Kasumi-1 (cell line): ENCODE data around the gene NDUFA11.
A peak's percentile ranks its signal among the peaks of the same experiment; 100 is the strongest.

ENCODE experiments used
- DNase-seq, 2 experiments: peaks; one replicate each; lab custom pipeline; 2025; lab: John Stamatoyannopoulos, UW

The NDUFA11 gene

DNA sequence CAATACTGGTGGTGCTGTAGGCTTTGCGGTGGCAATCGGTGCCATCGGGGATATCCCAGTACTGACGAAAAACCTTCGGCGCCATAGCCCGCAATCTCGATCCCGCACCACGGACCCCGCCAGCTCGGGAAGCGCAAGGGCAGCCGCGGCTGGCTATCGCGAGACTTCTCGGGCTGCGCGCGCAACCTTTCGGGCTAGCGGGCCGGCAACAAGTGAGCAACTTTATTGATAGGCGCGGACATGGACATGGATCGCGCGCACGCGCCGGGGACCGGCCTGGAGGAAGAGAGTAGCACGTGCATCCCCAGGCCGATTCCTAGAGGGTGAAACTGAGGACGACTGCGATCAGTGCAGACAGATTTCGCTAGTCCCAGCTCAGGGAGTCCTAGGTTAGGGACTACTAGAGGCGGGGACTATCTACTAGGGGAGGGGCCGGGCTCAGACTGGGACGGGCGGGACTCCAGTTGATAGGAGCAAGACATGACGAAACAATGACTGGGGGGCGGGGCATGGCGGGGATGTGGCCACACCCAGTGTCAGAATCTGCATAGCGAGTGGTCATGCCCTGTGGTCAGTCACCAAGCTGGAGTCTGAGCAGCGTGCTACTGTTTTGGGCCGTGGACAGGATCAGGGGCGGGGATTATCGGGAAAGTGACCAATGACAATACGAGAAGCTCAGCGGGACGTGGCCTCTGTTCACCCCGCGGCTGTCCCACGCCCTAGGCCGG is at the start of gene NDUFA11:
Gene NDUFA11 (minus strand): TSS at position 167 of the 728 bp plus-strand sequence. CDS start 82 bp downstream, at position 85.
- peak; percentile 96 to 97 for DNase-seq

DNA sequence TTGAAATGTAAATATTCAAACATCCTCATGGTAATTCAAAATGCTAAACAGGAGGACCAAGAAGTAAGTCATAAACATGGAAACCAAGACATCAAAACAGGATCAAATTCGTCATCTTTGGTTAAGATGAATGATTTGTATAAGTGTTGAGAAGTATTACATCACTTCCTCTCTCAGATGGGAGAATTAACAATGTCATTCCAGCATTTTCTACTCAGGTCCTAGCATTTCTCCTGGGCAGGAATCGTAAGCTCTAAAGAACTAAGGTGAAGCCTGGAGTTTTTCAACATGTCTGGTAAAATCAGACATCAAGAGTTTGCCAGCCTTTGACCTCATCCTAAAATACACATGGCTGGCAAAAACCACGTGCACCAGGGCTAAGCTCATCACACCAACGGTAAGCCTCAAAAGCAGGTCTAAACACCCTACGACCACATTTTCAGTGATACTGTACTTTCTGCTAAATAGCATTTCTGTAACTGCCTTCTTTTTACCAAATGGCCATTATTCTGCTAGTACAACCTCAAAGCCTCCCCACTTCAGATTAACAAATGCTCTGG is 49.5 kb upstream of the NDUFA11 start:
- no peak for DNase-seq

DNA sequence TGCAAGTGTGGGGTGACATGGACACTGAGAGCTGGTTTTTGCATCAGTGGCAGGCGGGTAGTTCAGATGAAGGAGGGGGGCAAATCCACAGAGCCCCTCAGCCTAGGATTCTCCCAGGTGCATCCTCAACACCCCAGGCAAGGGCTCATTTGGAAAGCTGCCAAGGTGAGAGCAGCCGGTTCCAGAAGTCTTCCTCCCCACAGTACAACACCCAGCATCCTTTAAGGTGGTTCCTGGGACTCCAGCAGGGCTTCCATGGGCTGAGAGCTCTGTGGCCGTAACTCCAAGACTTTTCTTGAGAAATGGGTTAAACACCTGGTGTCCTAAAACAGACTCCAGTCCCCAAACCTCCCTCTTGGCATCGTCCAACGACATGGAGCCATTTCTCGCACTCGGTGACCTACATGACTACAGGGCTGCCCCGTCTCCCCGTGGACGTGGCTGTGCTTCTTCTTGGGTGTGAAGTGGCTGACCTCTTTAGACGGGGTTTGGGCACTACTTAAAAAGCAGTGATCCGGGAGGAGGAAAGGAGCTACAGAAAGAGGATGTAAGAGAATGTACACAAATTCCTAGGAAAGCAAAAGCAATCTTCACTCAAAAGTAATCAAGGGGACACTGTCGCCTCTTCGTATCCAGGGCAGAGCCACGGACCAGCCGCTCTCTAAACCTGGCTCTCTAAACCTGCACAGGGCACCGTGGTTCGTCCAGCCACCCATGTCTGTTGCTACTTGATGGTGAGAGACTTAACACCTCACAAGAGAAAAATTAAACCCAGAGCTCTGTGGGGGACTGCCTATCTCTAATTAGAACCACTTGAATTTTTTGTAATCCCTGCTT is 48.8 kb upstream of the NDUFA11 start:
- DNase-seq: no peak

DNA sequence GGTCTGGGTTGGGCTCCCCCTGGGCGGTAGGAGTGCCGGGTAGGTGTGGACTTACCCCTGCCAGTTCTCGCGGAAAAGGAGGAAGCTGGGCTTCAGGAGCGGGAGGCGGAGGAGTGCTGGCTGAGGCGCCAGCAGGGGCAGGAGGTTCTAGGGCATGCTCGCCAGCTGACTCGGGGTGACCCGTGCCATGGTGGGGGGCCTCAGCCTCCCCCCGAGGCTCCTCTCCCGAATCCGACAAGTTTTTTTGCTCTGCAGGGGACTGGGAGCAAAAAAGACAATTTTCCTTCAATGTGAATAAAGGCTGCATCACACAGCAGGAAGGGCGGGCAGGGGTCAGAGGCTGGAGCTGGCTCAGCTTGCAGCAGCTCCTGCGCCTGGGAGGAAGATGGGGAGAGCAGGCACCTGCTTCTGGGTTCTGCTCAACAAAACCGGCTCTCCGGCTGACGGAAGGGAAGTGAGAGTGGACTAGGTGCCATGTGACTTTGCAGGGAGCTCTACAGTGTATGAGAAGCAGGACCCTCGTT is 47.8 kb upstream of the NDUFA11 start:
- no peak for DNase-seq

DNA sequence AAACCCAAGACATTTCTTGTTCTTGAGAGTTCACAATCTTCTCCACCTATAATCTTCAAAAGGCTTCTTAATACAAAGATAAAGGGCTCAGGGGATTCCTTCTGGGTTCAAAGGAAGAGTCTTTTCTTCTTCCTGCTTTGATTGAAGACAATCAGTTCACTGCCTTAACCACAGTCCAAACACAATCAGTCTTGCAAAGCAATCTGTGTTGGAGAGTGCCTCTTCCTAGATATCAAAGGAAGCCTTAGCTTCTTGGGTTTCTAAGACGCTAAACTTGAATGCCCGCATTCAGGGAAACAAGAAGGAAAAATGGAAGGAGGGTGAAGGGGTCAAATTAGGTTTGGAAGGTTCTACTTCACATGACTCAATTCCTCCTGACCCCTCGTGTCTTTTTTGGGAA is 47.2 kb upstream of the NDUFA11 start:
- DNase-seq: no peak

DNA sequence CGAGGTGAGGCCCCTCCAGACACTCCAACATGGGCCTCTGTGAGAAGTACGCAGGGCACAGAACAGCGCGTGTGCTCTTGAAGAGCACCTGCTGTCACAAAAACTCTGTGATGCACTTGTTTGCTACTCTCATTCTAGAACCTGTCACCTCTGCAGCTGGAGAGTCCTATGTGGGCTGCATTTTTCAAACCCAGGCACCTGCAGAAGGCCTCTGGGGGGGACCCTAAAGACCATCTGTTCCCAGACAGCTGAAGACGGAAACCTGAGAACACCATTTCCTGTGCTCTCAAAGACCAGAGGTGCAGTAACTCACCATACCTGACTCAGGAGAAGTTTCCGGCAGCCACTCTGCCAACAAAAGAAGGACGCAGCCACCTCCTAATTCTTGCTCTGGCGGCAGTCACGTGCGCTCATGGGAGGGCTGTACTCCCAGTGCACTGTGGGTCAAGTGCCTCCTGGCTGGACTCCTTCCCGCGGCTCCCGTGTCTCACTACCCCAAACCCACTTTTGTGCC is 46.3 kb upstream of the NDUFA11 start:
- no peak for DNase-seq

DNA sequence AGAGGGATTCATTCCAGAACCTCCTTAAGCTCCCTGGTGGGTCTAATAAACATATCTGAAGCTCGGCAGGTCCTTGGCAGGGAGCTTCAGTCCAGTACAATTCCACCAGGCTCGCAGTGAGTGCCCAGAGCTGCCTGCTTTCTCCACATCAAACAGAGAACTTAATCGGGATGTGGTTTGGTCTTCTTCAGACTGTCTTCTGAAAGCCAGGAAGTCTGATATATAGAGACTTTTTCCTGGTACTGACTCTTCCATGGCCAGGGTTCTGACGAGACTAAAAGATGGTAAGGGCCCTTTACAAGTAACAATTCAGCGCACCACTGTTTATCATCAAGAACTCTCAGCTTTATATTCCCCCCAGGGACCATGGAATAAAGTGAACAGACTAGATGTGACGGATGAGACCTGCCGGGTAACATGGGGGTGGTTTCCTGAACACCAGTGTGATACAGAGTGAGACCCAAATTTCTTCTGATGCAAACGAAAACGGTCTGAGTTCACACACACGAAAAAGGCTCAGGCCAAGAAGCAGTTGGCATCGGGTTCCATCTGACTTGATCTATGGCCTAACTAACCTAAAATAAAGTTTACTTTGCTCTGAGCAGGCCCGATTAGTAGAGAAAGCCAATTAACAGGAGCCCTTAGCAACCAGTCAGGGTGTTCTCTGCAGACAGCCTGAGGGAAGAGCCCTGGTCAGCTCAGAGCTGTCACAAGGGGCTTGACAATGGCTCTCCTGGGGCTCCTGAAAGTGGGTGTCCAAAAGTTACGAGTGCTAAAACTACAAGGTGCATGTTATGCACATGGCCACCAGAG is 45.4 kb upstream of the NDUFA11 start:
- DNase-seq: no peak

DNA sequence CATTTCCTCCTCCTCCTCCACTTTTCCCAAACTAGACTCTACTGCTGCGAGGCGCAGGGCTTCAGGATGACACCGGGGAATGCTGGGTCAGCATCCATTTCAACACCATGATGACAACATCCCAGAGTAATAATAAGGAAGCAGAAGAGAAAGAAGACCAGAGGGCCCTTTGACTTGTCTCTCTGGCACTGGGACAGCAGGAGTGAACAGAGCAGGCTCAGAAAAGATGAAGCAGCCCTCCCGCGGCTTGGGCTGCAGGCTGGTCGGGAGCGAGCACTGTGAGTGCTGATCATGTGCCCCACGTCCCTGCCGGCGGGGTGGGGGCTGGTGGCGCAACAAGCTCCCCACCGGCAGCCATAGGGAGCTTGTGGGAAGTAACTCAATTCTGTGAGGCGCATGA is 43.8 kb upstream of the NDUFA11 start:
- DNase-seq: no peak

DNA sequence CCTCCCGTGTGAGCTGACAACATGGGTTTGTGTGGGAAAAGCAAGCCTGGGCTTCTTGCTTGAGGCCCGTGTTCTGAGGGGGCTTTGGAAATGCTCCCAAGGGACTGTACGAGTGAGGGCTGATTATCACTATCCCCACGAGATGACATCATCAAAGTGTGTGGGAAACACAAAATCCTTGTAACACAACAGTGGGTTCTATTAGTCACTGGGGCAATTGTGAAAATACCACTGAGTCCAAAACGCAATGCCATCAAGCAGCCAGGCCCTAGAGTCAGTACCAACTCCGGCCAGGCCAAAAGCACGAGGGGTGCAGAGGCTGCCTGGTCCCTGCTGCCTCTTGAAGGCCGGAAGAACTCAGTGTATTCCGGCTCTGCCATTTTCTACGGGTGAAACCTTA is 40.0 kb upstream of the NDUFA11 start:
- no peak for DNase-seq

DNA sequence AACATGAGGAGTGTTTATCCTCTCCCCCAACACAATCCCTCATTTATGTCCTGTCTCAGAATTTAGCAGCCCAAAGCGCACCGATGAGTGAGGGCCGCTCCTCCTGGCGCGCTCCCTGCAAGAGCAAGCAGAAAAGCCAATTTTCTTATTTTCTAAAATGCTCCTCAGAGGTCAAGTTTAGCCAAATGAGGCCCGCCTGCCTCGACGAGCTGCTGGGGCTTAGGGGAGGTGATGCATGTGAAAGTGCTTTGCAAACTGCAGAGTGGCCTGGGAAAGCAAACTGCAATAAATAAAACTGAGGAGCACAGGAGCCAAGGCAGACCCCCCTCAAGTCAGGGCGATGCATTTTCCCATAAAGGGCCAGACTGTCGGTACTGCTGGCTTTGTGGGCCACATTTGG is 39.5 kb upstream of the NDUFA11 start:
- no peak for DNase-seq

DNA sequence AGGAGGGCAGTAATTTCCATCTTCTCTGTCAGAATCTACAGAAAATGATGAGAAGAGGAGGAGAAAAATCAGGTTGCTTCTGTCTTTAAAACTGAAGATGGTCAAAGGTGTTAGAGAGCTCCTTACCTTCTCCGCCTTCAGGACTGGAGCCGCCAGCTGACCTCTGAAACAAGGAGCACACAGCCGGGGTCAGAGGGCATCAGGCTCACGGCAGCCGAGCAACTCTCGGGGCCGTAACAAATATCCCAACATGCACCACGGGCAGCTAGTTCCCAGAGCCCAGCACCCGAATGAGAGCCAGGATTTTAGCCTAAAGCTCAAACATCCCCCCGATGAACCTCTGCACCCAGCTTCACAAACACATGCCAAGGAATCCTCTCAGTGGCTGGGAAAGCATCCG is 38.1 kb upstream of the NDUFA11 start:
- DNase-seq: no peak

DNA sequence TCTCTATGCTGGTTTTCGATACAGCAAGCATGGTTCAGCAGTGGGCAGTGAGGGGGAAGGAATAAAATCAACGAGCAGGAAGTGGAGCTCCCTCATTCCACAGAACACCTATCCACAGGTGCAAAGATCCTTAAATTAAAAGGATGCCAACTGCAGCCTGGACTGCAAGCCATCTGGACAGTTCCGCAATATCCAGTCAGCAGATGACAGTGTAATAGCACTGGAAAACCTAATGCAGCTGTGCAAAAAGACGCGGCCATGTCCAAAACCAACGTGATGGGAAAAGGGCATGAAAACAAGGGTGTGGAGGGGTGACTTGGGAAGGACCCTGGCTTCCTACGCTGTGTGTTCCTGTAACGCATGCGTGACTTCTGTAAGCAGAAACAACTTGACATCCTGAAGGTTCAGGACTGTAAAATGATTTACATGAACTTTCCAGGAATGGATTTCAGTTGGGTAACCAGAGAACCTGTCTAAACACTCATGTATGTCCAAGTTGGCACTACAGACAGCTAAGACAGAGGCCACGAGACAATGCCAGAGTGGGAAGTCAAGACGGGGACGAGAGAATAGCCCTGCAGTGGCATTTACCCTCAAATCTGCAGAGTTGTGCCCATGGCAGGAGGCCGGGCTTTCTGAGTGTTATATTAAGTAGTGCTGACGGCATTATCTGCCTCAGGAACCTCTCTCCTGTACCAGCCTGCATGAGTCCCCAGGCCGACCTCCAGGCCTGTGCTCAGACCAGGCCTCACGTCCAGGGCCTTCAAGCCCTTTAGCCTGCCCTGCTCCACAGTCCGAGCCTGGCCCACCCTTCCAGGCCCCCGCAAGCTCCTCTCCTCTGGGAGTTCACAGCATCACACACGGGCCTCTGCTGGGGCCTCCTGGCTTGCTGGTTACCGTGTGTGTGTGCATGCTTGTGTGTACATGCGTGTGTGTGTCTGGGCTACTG is 36.9 kb upstream of the NDUFA11 start:
- DNase-seq: no peak

DNA sequence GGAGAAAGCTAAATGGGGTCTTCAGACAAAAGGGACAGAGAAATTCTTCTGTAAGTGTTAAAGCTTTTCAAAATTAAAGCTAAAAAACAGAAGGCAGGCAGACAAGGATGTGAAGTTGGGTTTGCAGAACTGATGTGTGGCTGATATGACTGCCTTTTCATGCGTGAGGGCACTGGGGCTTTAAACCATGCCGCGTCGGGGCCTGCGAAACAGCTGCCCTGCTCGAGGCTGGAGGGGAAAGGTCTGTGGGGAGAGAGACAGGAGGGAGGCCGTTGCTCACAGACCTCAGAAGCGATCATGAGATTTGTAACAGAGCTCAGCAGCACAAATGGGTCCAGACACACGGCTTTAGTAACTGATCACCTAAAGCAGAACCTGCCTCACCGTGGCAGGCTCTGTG is 34.0 kb upstream of the NDUFA11 start:
- no peak for DNase-seq

DNA sequence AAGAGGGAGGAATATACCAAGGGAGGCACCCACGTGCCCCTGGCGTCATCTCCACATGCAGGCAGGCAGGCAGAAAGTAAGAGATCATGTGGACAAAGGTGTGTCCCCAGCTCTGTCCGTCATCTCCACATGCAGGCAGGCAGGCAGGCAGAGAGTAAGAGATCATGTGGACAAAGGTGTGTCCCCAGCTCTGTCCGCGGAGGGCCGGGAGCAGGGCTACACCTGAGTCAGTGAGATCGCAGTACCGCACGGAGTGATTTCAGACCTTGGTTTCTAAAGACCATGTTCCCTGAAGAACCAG is 32.7 kb upstream of the NDUFA11 start:
- DNase-seq: no peak

DNA sequence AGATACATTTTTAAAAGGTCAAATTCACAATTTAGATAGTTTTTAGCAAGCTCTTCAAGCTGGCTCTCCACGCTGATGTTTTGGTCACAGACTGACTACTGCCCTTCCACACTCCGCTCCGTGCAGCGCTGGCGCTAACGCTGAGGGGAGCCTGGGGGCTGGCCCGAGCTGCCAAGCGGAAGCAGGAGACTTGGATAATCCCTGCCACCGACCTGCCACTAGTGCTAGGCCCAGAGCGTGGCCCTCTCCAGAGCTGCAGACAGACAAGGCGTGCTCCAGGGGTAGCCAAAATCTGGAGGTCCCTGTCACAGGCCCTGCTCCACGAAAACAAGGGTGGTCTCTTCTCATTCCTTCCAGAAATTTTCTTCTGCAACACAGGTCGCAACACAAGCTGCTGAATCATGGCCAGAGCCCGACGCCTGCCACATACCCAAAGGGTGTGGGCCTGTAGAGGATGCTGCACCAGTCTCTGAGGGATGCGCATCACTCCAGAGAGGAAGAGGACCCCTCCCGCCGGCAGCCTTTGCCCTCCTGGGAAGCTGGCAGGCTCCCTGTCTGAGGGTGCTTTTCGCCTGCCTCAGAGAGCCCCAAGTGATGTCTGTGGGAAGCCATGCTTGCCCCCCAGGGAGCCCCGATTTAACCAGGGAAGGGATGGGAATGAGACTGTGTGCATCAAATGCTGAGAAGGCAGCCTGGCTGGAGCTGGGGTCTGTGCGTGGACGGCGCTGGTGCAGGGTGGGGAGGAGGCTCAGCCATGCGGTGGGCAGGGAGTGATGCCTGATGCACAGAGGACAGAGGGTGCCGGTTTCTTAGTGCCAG is 32.1 kb upstream of the NDUFA11 start:
- no peak for DNase-seq

DNA sequence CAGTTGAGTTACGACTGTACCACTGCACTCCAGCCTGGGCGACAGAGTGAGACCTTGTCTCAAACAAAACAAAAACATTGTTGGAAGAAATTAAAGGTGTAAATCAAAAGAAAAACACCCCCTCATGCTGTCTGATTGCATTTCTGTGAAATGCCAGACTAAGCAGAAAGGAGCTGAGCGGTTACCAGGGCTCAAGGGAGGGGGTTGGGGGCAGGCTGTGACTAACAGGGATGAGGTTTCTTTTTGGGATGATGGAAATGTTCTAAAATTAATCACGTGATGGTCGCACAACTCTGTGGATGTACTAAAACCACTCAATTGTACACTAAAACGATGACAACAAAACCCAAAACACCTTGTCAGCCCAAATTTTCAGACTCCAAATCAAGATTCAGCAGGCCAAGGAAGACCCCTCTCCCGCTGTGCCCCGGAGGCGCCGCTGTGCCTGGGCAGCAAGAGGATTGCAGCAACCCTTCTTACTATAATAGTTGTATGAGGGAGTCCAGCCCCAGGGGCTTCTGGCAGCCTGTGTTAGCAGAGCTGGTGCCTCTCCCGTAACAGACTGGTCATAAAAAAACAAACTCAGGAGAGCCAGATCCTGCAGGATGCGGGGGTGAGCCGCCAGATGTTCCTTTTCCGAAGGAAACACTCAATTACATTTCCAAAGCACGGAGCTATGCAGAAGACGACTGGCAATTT is 31.3 kb upstream of the NDUFA11 start:
- no peak for DNase-seq

DNA sequence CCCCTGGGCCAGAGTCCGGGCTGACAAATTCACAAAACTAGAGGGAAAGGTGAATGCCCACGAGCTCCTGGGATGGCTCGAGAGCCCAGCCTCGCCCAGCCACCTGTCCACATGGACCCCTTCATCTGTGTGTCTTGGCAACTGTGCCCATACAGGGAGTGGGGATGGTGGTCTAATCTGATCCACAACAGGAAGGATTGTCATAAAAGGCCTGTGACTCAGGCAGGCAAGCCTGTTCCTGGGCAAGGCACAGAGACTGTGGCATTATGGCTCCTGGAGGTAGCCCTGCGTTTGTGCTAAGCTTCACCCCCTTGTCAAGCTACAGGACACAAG is 30.4 kb upstream of the NDUFA11 start:
- DNase-seq: no peak

DNA sequence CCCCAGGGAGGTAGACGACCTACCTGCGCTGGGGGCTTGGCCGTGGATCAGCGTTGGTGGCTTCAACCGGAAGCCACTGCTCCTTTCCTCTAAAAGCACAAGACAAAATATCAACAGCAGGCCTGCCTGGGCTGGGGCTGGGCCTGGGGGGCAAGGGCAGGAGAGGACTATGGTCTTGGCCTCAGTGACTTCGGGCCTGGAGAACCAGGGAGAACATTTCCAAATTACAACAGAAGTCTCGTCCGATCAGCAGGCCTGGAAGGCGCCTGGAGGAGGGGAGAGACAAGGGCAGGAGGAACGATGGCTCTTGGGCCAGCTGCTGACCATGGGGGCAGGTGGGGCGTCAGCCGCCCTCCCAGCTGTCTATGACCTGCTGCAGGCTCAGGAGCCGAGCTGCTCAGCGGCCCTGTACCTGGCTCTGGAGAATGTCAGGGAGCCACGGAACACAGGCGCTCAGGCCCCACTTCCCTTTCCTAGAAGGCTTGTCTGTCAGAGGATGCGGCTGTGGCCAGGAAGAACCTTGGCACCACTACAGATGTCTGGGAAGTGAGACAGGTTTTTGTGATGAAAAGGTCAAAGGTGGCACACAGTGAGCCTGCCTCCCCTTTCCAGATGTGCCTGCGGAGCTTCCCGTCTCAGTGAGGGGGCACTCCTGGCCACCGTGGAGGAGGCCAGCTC is 29.9 kb upstream of the NDUFA11 start:
- no peak for DNase-seq
